HG02973 (cell line): ENCODE data around the gene DMAC1.

Source experiments
- ATAC-seq: cut with Tn5 transposase; IDR thresholded peaks from one replicate; pipeline ENCODE4 v1.9.1; 2021; ENCODE audit warnings: moderate library complexity; ENCODE audit not compliant: unreplicated experiment

DMAC1 gene

DNA sequence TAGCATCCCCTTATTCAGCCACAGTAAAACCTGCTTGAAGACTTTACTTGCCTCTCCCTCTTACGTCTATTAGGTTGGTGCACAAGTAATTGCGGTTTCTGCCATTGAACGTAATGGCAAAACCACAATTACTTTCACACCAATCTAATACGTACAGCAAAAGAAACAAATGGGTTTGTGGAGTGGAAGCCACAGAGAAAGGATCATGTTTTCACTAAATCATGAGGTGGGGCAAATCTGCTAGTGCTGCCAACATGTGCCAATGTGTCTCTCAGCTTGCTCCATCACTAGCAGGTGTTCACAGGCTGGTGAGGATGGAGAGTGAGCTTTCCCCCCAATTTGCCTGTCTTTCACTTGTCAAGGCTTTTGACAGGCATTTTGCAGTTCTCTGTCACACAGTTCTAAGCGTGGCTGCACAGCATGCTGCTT, 15.9 kb downstream of the DMAC1 start:
- ATAC-seq = no peak

DNA sequence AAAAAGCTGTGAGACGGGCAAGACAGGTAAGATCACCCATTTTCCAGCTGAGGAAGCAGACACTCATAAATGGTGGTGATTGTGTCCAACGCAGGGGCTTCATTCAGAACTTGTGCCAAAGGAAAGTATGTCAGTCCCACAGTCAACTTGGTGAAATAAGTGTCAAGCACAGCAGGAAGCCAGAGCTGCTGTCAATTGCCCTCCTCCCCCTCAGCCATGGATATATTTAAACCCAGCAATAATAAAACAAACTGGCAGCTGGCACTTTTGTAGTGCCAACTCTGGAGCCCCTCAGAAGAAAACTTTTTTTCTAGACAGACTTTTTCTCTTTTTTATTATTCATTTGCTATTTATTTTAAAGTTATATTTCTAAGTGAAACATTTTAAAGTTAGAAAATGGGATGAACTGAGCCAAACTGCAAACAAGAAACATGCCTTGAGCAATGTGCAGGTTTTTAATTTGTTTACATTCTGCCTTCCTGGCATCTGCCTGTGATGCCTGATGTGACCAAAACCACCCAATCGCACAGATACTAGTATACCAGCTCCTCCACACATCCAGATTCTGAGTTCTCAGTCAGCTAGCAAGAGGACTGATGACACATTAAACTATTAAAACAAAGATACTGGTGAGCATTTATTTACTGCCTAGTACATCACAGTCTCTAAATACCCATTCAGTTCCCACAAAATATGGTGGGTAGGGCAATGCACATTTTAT, 17.0 kb downstream of the DMAC1 start:
- no peak for ATAC-seq

DNA sequence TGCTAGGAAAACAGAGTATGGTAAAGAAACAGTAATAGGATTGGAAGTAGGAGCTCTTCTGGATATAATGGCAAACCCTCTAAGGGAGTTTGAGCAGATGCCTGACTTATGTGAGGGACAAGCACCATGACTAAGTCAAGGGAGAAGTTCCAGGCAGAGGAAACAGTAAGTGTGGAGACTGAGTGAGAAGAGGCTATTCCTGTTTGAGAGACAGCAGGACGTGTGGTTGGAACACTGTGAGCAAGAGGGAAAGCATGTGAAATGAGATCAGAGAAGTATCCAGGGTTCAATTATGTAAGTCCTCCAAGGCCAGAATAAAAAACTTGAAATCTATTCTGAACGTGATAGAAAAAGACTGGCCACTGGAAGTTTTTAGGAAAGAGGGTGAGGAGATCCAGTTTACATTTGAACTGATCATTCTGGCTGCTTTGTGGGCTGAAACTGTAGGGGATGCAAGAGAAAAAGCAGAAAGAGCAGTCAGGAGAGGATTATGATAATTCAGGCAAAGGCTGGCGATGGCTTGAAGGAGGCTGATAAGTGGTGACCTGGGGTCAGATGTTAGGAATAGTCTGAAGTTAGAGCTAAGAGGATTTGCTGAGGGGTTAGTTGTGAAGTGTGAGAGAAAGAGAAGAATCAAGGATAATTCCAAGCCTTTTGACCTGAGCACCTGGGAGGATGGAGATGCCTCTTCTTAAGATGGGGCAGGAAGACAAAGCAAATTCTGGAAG, 19.2 kb downstream of the DMAC1 start:
- ATAC-seq = no peak

DNA sequence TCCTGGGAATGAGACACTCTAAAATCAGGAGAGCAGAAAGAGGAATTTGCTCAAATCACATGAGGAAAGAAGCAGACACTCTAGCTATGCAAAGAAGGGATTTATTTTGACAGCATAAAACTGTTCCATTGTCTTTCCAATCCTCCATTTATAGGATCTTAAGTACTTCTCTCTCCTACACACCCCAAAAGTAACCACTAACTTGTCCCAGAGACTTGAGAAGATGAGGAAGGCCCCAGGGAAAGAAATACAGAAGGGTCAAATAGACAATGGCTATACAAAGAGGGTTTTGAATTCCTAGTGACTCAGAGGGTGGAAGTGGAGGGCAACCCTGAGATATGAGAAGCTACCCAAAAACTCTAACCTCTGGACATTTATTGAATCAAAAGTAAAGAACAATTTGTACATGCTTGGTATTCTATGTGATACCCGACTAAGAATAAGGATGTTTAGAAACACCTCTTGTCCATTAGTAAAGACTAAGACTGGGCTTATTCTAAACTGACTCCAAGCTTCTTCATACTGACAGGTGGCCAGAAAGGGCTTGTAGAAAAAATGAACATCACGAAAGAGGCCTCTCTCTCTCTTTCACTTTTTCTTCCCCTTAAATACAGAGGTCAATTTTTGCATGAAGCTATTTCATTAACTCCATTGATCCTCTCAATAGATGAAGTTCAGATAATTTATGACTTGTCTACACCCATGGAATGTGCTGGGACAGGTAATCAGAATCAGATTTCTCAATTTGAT, 20.6 kb downstream of the DMAC1 start:
- ATAC-seq = no peak

DNA sequence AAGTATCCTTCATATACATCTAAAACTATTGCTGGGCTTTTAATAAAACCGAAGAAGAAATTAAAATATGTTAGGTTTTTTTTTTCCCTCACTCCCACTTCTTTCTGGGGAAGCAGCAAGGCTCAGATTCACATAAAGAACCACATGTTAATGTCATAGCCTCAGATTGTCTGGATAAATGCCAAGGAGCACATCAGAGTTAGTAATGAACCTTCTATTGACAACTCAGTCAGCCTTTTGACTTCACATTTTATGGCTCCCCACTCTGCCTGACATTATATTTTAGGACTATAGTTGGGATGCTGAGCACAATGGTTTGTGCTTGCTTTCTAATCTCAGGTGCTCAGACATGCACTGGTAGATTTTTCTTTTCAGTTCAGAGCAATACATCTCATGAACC, 21.8 kb downstream of the DMAC1 start:
- ATAC-seq = no peak

DNA sequence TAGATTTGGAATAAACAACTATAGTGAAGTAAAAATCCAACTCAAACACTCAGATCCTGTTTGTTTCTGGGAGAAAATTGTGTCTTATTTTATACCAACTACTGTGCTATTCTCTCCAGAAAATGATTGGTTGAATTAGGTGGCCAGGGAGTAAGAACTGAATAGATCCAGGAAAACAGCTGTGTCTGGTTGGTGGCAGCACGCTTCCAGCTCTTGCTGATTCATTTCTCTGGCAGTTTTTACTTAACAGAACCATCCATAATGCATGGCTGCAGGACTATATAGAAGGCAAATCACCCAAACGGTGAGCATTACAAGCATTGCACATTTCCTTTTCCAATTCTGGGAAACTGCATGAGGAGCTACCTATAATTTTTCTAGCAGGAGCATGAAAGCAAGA, 29.5 kb downstream of the DMAC1 start:
- no peak for ATAC-seq

DNA sequence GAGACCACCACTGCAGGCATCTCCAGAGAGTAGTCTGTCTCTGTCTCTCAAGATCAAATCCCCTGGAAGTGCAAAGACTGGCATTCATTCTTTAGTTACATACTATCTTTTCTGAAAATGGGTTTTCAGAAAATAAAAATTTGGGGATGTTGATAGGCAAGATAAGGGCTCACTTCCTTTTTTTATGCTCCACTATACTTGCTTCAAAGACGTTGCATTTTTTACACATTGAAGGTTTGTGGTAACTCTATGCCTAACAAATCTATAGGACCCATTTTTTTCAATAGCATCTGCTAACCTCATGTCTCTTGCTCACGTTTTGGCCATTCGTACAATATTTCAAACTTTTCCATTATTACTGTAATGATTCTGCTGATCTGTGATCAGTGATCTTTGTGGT, 37.0 kb downstream of the DMAC1 start:
- ATAC-seq = no peak

DNA sequence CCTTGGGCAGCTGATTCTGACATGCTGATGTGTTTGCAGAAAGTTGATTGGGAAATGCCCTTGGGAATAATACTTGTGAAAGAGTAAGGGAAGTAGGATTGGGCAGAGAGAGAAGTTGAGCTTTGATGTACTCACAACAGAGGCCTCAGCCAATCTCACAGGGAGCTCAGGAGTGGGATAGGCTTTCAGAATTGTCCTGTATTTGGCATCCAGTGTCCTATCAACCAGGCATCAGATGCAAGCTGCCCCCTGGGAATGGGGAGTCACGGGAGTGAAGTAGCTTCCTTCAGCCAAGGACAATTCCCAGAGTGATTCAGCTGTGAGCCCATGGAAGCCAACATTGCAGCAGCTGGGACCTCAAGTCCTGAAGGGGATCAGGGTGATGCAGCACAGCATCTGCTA, 39.6 kb downstream of the DMAC1 start:
- ATAC-seq = no peak

DNA sequence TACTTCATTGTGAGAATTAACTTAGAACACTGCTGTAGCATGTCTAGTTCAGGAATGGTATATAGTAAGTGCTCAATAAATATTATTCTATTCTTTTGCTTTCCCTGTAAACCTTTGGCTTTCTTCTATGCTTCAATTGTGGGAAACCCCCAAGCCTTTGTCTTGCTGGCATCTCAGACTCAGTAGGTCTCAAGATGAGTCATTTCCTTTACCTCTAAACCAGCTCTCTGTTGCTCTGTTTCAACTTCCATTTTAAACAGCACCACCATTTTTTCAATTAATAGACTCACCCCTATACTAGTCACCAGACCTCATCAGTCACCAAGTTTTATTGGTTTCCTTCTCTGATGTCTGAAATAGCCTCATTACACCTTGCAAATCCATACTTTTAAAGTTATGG, 43.5 kb downstream of the DMAC1 start:
- ATAC-seq = peak; percentile 98

DNA sequence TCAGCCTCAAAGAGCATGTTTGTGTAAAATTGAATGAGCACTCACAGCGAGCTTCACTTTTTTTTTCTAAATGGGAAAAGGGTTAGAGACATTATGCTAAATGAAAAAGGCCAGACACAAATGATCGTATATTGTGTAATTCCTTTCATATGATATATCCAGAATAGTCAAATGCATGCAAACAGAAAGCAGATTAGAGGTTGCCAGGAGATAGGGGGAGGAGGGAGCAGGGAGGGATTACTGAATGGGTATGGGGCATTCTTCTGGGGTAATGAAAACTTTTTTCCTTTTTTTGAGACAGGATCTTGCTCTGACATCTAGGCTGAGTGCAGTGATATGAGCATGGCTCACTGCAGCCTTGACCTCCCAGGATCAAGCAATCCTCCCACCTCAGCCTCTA, 47.1 kb downstream of the DMAC1 start:
- no peak for ATAC-seq
